A673 (cell line): ENCODE data around the gene MPHOSPH10. TPM values are rescaled to one million over a fixed set of nuclear protein-coding genes. Genes with fewer than 3 reads are reported as not detected.
"Not testable (repeated sequence)": the region's sequence is repeated elsewhere in the genome, so short reads cannot be mapped to it uniquely, and the experiment has no call there.

Experiments used
- BruUV-seq: library from RNA; stranded (reverse); fragments of 400-500 nt; replicated peaks from 2 replicates; lab custom pipeline; 2021; lab: Mats Ljungman, UMichigan
- CTCF ChIA-PET: fragments of 300-600 bp; sonication (Branson Sonifier 250); formaldehyde crosslinking; loops from one replicate; lab custom pipeline; 2022; ENCODE audit warnings: antibody characterized with exemption; lab: Charles Lee
- POLR2A ChIA-PET: fragments of 300-600 bp; sonication (Branson Sonifier 250); formaldehyde crosslinking; loops from one replicate; lab custom pipeline; 2022; ENCODE audit warnings: antibody characterized with exemption; ENCODE audit not compliant: low non-redundant PET; lab: Charles Lee
- DNase-seq: peaks from one replicate; pipeline ENCODE4 v3.0.0-alpha.2; 2015; ENCODE audit warnings: low spot score
- H3K27ac ChIP-seq: fragments of 200-600 bp; sonication (generic); 2 replicates; pipeline ENCODE4 v1.5.1; 2016; ENCODE audit warnings: mixed run types, low read depth, mild to moderate bottlenecking, mixed read lengths, antibody characterized with exemption, low read length; ENCODE audit not compliant: poor library complexity, severe bottlenecking
- H3K27me3 ChIP-seq: fragments of 200-600 bp; sonication (generic); replicated peaks from 2 replicates; pipeline ENCODE4 v1.6.1; 2017; ENCODE audit warnings: mixed run types, low read depth, mild to moderate bottlenecking, mixed read lengths, antibody characterized with exemption, low read length; ENCODE audit not compliant: insufficient read depth, poor library complexity
- H3K36me3 ChIP-seq: fragments of 200-600 bp; sonication (generic); 2 replicates; pipeline ENCODE4 v1.6.1; 2016; ENCODE audit warnings: mixed run types, mild to moderate bottlenecking, mixed read lengths, antibody characterized with exemption, low read length; ENCODE audit not compliant: insufficient read depth, poor library complexity, severe bottlenecking
- H3K4me1 ChIP-seq: fragments of 200-600 bp; sonication (generic); 2 replicates; pipeline ENCODE4 v1.6.1; 2017; ENCODE audit warnings: mixed run types, mild to moderate bottlenecking, mixed read lengths, antibody characterized with exemption, low read length; ENCODE audit not compliant: insufficient read depth, poor library complexity, severe bottlenecking
- H3K4me3 ChIP-seq: fragments of 200-600 bp; sonication (generic); 2 replicates; pipeline ENCODE4 v1.5.1; 2016; ENCODE audit warnings: low read depth, mixed run types, mild to moderate bottlenecking, mixed read lengths, low read length; ENCODE audit not compliant: poor library complexity, severe bottlenecking
- H3K9me3 ChIP-seq: fragments of 200-600 bp; sonication (generic); 2 replicates; pipeline ENCODE4 v1.6.1; 2016; ENCODE audit warnings: mixed run types, low read depth, mild to moderate bottlenecking, mixed read lengths, antibody characterized with exemption, low read length; ENCODE audit not compliant: poor library complexity, severe bottlenecking
- CTCF ChIP-seq: fragments of 300-800, 200-600 bp; sonication (generic); conservative IDR thresholded peaks from 2 replicates; pipeline ENCODE4 v1.5.1; 2017; ENCODE audit warnings: low read depth, mild to moderate bottlenecking, antibody characterized with exemption, low read length, moderate library complexity, mixed read lengths
- EZH2 ChIP-seq: fragments of 200-600 bp; sonication (generic); IDR thresholded peaks from 2 replicates; pipeline ENCODE4 v1.6.1; 2017; ENCODE audit warnings: borderline replicate concordance, low read depth, mild to moderate bottlenecking, mixed read lengths, antibody characterized with exemption, low read length; ENCODE audit not compliant: poor library complexity, severe bottlenecking
- intact Hi-C: fragments of 100-400 bp; cut with micrococcal nuclease; formaldehyde crosslinking; loops from one replicate; pipeline ENCODE4 v1.10.0; 2022; ENCODE audit not compliant: unreplicated experiment
- total RNA-seq: library from RNA; stranded (reverse); gene quantifications from 2 replicates; pipeline ENCODE4 v1.2.3, GENCODE V29; 2021

Gene MPHOSPH10
- total RNA-seq, 1 experiment from 2014 or later = 66.3 TPM

- CTCF ChIA-PET = no interaction called here
- Histone ChIP-seq H3K4me1 (no peaks in the 10 kb centered on the region), H3K27me3 (no peaks in the 10 kb centered on the region), H3K27ac (no peak overlapping the region), H3K36me3 (no peaks in the 10 kb centered on the region), H3K9me3 (no peaks in the 10 kb centered on the region), H3K4me3 (no peak overlapping the region)
- no TSS peak for BruUV-seq
- intact Hi-C loops = no loop called here
- DNase-seq = no peak
- POLR2A ChIA-PET = no interaction called here
- TF ChIP-seq CTCF (no peak), EZH2 (no peak)
Measured at GRCh38 chr2:71101656-71102055, 28.8 kb upstream of the MPHOSPH10 start.

GRCh38 chr2:71102981-71103681 lies 27.3 kb upstream of the MPHOSPH10 start:
- no peak for DNase-seq
- intact Hi-C loops = no loop called here
- H3K4me1 ChIP-seq = no peaks in the 10 kb centered on the region
- no peaks in the 10 kb centered on the region for H3K36me3 ChIP-seq
- no peaks in the 10 kb centered on the region for H3K27me3 ChIP-seq
- H3K27ac ChIP-seq = no peak overlapping the region
- ChIA-PET POLR2A (no interaction called here), CTCF (no interaction called here)
- no peaks in the 10 kb centered on the region for H3K9me3 ChIP-seq
- TF ChIP-seq CTCF = no peak
- no peak for TF ChIP-seq EZH2
- BruUV-seq = no TSS peak
- no peak overlapping the region for H3K4me3 ChIP-seq

- Histone ChIP-seq H3K27me3 (no peaks in the 10 kb centered on the region), H3K36me3 (no peaks in the 10 kb centered on the region), H3K4me1 (no peaks in the 10 kb centered on the region), H3K4me3 (no peak overlapping the region), H3K27ac (no peak overlapping the region), H3K9me3 (no peaks in the 10 kb centered on the region)
- ChIA-PET CTCF (no interaction called here), POLR2A (no interaction called here)
- intact Hi-C loops = no loop called here
- no peak for DNase-seq
- TF ChIP-seq EZH2 (no peak), CTCF (no peak)
- BruUV-seq = no TSS peak
Measured at GRCh38 chr2:71103809-71104208, 26.6 kb upstream of the MPHOSPH10 start.

- H3K4me1 ChIP-seq, H3K27ac ChIP-seq, H3K9me3 ChIP-seq, H3K36me3 ChIP-seq, intact Hi-C loops, BruUV-seq, DNase-seq, H3K4me3 ChIP-seq, H3K27me3 ChIP-seq, CTCF ChIA-PET, POLR2A ChIA-PET: not testable (repeated sequence)
Measured at GRCh38 chr2:71106463-71106862, 24.0 kb upstream of the MPHOSPH10 start.
